ENCODE results near the gene NDOR1.

DNA sequence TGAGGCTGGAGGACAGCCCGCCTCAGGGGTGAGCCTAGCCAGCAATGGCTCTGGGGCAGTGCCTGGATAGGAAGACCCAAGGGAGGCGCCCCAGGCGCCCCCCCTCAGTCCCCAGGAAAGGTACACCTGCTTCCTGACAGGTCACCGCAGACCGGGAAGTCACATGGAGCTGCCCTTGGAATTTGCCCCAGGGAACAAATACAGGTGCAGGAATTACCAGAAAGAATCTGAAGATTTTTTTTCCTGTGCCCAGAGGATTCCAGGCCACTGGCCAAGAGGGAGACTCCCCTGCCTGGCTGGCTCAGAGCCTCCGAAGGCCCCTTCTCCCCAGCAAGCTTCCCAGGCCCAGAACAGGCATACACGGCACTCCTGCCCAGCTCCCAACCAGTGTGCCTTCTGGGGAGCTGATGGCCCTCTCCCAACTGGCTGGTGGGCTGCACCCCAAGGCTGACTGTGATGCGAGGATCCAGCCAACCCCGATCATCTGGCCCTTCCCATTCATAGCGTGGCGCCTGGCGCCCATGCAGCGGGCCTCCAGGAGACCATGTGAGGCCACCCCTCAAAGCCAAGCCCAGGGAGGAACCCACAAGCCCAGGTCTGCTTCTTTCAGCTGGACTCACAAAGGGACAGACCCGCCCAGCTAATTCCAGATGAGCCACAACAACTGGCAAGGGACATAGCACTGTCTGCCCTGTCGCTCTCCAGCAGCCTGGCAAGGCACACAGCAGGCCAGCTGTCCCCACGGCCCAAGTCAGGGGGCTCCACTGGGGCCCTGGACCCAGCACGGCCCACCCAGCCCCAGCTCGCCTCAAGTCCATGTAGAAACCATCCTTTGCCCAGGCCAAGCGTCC lies 7.2 kb upstream of the NDOR1 start:
- TF ChIP-seq, protein P1, sequence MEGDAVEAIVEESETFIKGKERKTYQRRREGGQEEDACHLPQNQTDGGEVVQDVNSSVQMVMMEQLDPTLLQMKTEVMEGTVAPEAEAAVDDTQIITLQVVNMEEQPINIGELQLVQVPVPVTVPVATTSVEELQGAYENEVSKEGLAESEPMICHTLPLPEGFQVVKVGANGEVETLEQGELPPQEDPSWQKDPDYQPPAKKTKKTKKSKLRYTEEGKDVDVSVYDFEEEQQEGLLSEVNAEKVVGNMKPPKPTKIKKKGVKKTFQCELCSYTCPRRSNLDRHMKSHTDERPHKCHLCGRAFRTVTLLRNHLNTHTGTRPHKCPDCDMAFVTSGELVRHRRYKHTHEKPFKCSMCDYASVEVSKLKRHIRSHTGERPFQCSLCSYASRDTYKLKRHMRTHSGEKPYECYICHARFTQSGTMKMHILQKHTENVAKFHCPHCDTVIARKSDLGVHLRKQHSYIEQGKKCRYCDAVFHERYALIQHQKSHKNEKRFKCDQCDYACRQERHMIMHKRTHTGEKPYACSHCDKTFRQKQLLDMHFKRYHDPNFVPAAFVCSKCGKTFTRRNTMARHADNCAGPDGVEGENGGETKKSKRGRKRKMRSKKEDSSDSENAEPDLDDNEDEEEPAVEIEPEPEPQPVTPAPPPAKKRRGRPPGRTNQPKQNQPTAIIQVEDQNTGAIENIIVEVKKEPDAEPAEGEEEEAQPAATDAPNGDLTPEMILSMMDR (IDR thresholded peaks at IDR 0.05; ENCODE audit: low read depth, low read length, poor library complexity, severe bottlenecking), result no peak
- TF ChIP-seq EZH2phosphoT487 (IDR thresholded peaks at IDR 0.05; ENCODE audit: borderline replicate concordance, low read length), result no peak
